G401 (cell line): Measurements from ENCODE around the gene ZXDC. TPM values are rescaled to one million over a fixed set of nuclear protein-coding genes. Genes with fewer than 3 reads are reported as not detected.

Source experiments
- DNase-seq: peaks from one replicate; pipeline ENCODE4 v3.0.0-alpha.2; 2015; ENCODE audit warnings: low spot score
- in situ Hi-C: cut with HindIII; loops from 2 replicates; pipeline ENCODE4 v1.10.0; 2016; ENCODE audit warnings: low sequenced_read_pairs, mixed read lengths
- total RNA-seq: library from RNA; depleted of rRNA; stranded (reverse); fragments of >200 nt; shearing (Covaris generic); gene quantifications from 2 replicates; pipeline ENCODE4 v1.2.3, GENCODE V29; 2014

The ZXDC gene
- total RNA-seq, 1 experiment from 2014 or later: 18.9 TPM

DNA sequence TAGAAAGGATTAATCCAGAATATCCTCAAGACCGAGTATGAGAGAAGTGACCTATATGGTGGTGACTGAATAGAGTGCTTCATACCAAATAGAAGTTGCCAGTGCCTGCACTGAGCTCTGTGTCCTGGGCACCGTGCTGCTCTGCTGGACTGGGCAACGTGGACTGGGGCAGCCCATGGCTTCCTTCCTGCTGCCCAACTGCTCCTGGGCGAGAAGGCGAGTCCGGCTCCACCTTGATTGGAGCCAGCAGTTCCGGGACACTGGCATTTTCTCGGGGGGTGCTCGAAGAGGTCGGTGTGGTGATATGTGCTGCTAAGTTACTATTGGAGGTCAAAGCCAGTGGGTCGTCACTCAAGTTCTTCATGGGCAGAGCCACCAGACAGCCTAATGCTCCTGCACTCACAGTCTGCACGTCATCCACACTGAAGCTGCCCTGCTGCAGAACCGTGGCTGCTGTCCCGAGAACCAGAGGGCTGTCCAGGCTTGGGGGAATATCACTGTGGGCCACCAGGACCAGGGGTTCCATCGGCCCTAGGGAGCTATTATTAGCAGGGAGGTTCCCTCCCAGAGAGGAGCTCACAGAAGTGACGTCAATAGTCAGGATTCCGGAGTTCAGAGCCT is 14.1 kb downstream of the ZXDC start:
- DNase-seq: no peak

GRCh38 chr3:126460381-126460780 is 15.3 kb downstream of the ZXDC start:
- in situ Hi-C loops: no loop called here

More for the DNA sequence above, 14.1 kb downstream of the ZXDC start:
- in situ Hi-C loops: no loop called here

DNA sequence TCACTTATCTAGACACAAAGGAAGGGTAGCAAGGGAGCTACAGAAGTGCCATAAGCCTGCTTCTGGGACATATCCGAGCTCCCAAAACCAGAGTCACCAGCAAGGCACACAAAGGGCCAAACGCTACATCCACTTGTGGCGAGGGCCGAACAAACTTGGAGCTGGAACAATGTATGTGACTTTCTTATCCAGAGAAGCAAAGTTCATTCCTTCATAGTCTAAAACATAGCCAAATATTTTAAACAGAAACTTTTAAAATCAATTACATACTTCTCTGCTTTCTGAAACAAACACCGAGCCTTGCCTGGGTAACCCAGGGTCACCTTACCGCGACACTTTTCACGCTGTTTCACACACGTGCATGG is 15.9 kb downstream of the ZXDC start:
- in situ Hi-C loops: no loop called here
- DNase-seq: no peak

More at GRCh38 chr3:126460381-126460780, 15.3 kb downstream of the ZXDC start:
- no peak for DNase-seq

DNA sequence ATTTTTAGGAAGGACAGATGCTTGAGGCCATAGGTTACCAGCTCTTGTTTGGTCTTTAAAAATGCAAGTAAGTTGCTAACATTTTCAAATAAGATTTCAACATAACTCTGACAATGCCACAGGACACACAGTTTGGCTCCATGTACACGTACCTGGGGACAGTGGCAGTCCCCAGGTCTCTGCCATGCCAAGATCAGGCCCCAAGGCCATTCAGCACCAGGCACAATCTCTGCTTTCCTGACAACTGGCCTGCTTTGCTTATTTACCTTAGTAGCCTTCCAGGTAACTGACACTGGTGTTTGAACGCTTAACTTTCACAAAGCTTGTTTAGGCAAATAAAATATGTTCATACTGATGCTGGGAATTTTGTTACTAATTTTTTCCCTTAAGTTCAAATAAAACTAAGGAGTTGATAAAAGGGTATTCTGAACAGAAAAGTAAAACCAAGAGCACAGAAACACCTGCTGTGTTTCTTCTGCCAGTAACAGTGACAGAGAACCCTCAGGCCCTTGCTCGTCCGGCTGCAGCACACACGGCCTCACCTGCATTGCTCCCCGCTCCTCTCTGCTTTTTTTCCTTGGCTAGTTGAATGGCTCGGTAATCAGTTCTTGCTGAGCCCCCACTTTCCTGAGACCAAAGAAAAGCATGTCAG is 16.5 kb downstream of the ZXDC start:
- DNase-seq: no peak
- in situ Hi-C loops: no loop called here

GRCh38 chr3:126456766-126457388 is 18.8 kb downstream of the ZXDC start:
- in situ Hi-C loops: no loop called here
- no peak for DNase-seq

GRCh38 chr3:126456211-126456610 is 19.5 kb downstream of the ZXDC start:
- no peak for DNase-seq
- in situ Hi-C loops: no loop called here

- no peak for DNase-seq
- in situ Hi-C loops: no loop called here
These were observed 21.1 kb downstream of the ZXDC start for GRCh38 chr3:126454437-126455198.

GRCh38 chr3:126454025-126454424 is 21.7 kb downstream of the ZXDC start:
- in situ Hi-C loops: no loop called here
- no peak for DNase-seq

DNA sequence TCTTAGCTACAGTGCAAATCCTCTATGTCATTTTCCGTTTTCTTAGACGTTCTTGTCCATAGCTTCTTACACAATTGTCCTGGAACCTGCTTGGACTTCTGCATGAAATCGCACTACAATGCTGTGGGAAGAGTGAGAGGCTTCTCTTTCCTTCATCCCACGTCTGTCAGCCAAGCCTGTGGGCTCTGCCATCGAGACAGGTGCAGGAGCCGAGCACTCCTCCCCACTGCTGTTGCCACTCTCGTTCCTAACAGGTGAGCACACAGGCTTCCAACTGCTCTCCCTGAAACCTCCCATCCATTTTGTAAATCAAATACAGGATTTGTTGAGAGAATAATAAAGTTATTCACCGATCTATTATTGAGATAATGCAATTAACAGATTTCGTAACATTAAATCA is 23.5 kb downstream of the ZXDC start:
- DNase-seq: peak; percentile 44
- in situ Hi-C loops: no loop called here

GRCh38 chr3:126451511-126451910 is 24.2 kb downstream of the ZXDC start:
- in situ Hi-C loops: no loop called here
- DNase-seq: peak; percentile 16

GRCh38 chr3:126450744-126451143 is 24.9 kb downstream of the ZXDC start:
- DNase-seq: no peak
- in situ Hi-C loops: no loop called here

DNA sequence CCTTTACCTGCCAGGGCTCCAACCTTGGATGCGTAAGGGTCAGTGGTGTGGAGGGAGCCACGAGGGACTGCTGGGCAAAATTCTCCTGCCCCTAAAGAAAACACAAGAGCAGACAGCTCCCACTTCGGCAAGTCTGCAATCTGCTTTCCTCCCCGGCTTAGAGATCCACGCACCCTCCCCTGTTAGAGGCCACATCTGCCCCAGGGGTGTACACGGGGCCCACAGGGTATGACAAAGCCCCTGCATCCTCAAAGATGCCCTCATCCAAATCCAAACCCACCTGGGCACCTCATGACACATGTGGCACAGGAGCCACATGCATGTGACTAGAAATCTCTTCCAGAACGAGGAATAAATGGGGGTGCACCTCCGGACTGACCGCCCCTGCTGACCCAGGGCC is 25.5 kb downstream of the ZXDC start:
- DNase-seq: no peak
- in situ Hi-C loops: no loop called here

GRCh38 chr3:126449621-126450051 is 26.1 kb downstream of the ZXDC start:
- no peak for DNase-seq
- in situ Hi-C loops: no loop called here

- DNase-seq: no peak
- in situ Hi-C loops: no loop called here
These were observed 26.9 kb downstream of the ZXDC start for GRCh38 chr3:126448893-126449180.

GRCh38 chr3:126448136-126448892 is 27.4 kb downstream of the ZXDC start:
- in situ Hi-C loops: no loop called here
- no peak for DNase-seq

- no peak for DNase-seq
- in situ Hi-C loops: no loop called here
These were observed 28.1 kb downstream of the ZXDC start for GRCh38 chr3:126447456-126448106.

GRCh38 chr3:126446791-126447190 is 28.9 kb downstream of the ZXDC start:
- in situ Hi-C loops: no loop called here

GRCh38 chr3:126446301-126446700 is 29.4 kb downstream of the ZXDC start:
- no peak for DNase-seq
- in situ Hi-C loops: no loop called here

More at GRCh38 chr3:126446791-126447190, 28.9 kb downstream of the ZXDC start:
- DNase-seq: no peak

GRCh38 chr3:126445506-126445905 is 30.2 kb downstream of the ZXDC start:
- in situ Hi-C loops: no loop called here
- no peak for DNase-seq
